Peyer's patch (tissue), 4 donors: ENCODE results near the gene TSPO. TPM values are rescaled to one million over a fixed set of nuclear protein-coding genes. Genes with fewer than 3 reads are reported as not detected.
"Not testable (repeated sequence)": the region's sequence is repeated elsewhere in the genome, so short reads cannot be mapped to it uniquely, and the experiment has no call there.

ENCODE experiments used
- DNase-seq, 3 donors: peaks; one replicate each; pipeline ENCODE4 v3.0.0-alpha.2; 2017 to 2019
- H3K27ac ChIP-seq, 4 donors: fragments of 200-600 bp; sonication (generic); one replicate each; pipeline ENCODE4 v1.5.1; 2016 to 2019
- H3K27me3 ChIP-seq, 2 donors: fragments of 200-600 bp; sonication (generic); one replicate each; pipeline ENCODE4 v1.5.1; 2019
- H3K36me3 ChIP-seq, 3 donors: fragments of 200-600 bp; sonication (generic); one replicate each; pipeline ENCODE4 v1.5.1; 2016 to 2019
- H3K4me1 ChIP-seq, 4 donors: fragments of 200-600 bp; sonication (generic); one replicate each; pipeline ENCODE4 v1.5.1; 2016 to 2019
- H3K4me3 ChIP-seq, 4 donors: fragments of 200-600 bp; sonication (generic); 1 replicate in 3 of 4; 2 replicates in 1 of 4; pipeline ENCODE4 v1.5.1; 2016 to 2019; ENCODE audit warnings: mild to moderate bottlenecking in 1 of 4
- H3K9me3 ChIP-seq, 4 donors: fragments of 200-600 bp; sonication (generic); one replicate each; pipeline ENCODE4 v1.5.1; 2016 to 2019; ENCODE audit warnings: mild to moderate bottlenecking in 1 of 4
- CTCF ChIP-seq, 6 experiments: fragments of 450-650 bp in 4 of 6; fragments of 200-600 bp in 2 of 6; sonication (generic) in 1 of 6; IDR thresholded peaks; one replicate each; pipeline ENCODE4 v1.5.1; 2017 to 2019; ENCODE audit warnings: antibody characterized with exemption in 6 of 6, mild to moderate bottlenecking in 3 of 6, moderate library complexity in 1 of 6
- POLR2A ChIP-seq, 2 donors: fragments of 450-650 bp; IDR thresholded peaks; one replicate each; pipeline ENCODE4 v1.5.1; 2017; ENCODE audit warnings: antibody characterized with exemption in 2 of 2, mild to moderate bottlenecking in 2 of 2, moderate library complexity in 2 of 2
- total RNA-seq, 4 donors: library from RNA; depleted of rRNA; stranded (reverse); fragments of >200 nt; gene quantifications; one replicate each; pipeline ENCODE4 v1.1.0, GENCODE V29; 2016

TSPO gene
- total RNA-seq = 100 to 1,000 TPM; 220 to 304 (median 270) TPM

- H3K4me1 ChIP-seq = peaks cover 0 to 21% (median 9%) of the 10 kb centered on the region in 4 donors
- peak within 1 kb of the TSS; percentile 77 to 92 (median 84) for H3K27ac ChIP-seq
- no peaks in the 10 kb centered on the region for H3K27me3 ChIP-seq
- peak; percentile 66 to 91 (median 85) for DNase-seq
- TF ChIP-seq CTCF (IDR thresholded peaks at IDR 0.05) (peak in 1 of 6 experiments; percentile 4), POLR2A (IDR thresholded peaks at IDR 0.05) (peak in 1 of 2 donors; percentile 65)
- H3K9me3 ChIP-seq = no peaks in the 10 kb centered on the region
- H3K36me3 ChIP-seq = no peaks in the 10 kb centered on the region
- H3K4me3 ChIP-seq = peak within 1 kb of the TSS; percentile 53 to 97 (median 92)
These were observed at the start of gene TSPO for GRCh38 chr22:43151251-43152002. Gene TSPO (plus strand): TSS chr22:43151559. CDS start chr22:43159239, 7,680 bp downstream.

- Histone ChIP-seq H3K4me1 (peaks cover 0 to 11% (median 2%) of the 10 kb centered on the region in 4 donors), H3K27ac (peak overlapping the region in 2 of 4 donors; percentile 35 to 36)
- H3K9me3 ChIP-seq, H3K27me3 ChIP-seq, H3K4me3 ChIP-seq, H3K36me3 ChIP-seq: not testable (repeated sequence)
- DNase-seq = peak in 2 of 3 donors; percentile 68 to 90
These were observed 47.2 kb upstream of the TSPO start for GRCh38 chr22:43104056-43104625.

GRCh38 chr22:43104950-43105349 is 46.4 kb upstream of the TSPO start:
- H3K9me3 ChIP-seq, H3K4me3 ChIP-seq, H3K27me3 ChIP-seq, H3K27ac ChIP-seq, DNase-seq, H3K36me3 ChIP-seq: not testable (repeated sequence)
- peaks cover 0 to 13% (median 2%) of the 10 kb centered on the region in 4 donors for H3K4me1 ChIP-seq

GRCh38 chr22:43106302-43106701 is 45.1 kb upstream of the TSPO start:
- peaks cover 0 to 26% (median 7%) of the 10 kb centered on the region in 4 donors for H3K4me1 ChIP-seq
- H3K36me3 ChIP-seq = no peaks in the 10 kb centered on the region
- H3K4me3 ChIP-seq = no peak overlapping the region
- no peaks in the 10 kb centered on the region for H3K9me3 ChIP-seq
- no peaks in the 10 kb centered on the region for H3K27me3 ChIP-seq
- no peak for DNase-seq
- TF ChIP-seq CTCF (IDR thresholded peaks at IDR 0.05) = no peak
- no peak for TF ChIP-seq POLR2A (IDR thresholded peaks at IDR 0.05)
- no peak overlapping the region for H3K27ac ChIP-seq

- Histone ChIP-seq H3K36me3 (no peaks in the 10 kb centered on the region), H3K4me1 (peaks cover 0 to 20% (median 8%) of the 10 kb centered on the region in 4 donors), H3K9me3 (no peaks in the 10 kb centered on the region), H3K27ac (no peak overlapping the region), H3K4me3 (no peak overlapping the region), H3K27me3 (no peaks in the 10 kb centered on the region)
- no peak for DNase-seq
- TF ChIP-seq CTCF (IDR thresholded peaks at IDR 0.05) (no peak), POLR2A (IDR thresholded peaks at IDR 0.05) (no peak)
These were observed 41.8 kb upstream of the TSPO start for GRCh38 chr22:43109511-43109910.

- no peak for DNase-seq
- no peaks in the 10 kb centered on the region for H3K27me3 ChIP-seq
- TF ChIP-seq POLR2A (IDR thresholded peaks at IDR 0.05) = no peak
- no peak for TF ChIP-seq CTCF (IDR thresholded peaks at IDR 0.05)
- H3K9me3 ChIP-seq = no peaks in the 10 kb centered on the region
- H3K4me3 ChIP-seq = peak overlapping the region; percentile 39 to 85 (median 68)
- peaks cover 0 to 20% (median 6%) of the 10 kb centered on the region in 4 donors for H3K4me1 ChIP-seq
- no peaks in the 10 kb centered on the region for H3K36me3 ChIP-seq
- H3K27ac ChIP-seq = peak overlapping the region in 1 of 4 donors; percentile 57
These were observed 41.4 kb upstream of the TSPO start for GRCh38 chr22:43109921-43110443.
